ENCODE data around the gene MBD2.
"Not testable (repeated sequence)": the region's sequence is repeated elsewhere in the genome, so short reads cannot be mapped to it uniquely, and the experiment has no call there.

The MBD2 gene

GRCh38 chr18:54235871-54236270 is 11.4 kb upstream of the MBD2 start:
- no peak for DNase-seq

GRCh38 chr18:54233747-54234146 is 9.3 kb upstream of the MBD2 start:
- DNase-seq = no peak

- DNase-seq = no peak
Measured at GRCh38 chr18:54233228-54233625, 8.8 kb upstream of the MBD2 start.

- no peak for DNase-seq
Measured at GRCh38 chr18:54232485-54233227, 8.2 kb upstream of the MBD2 start.

- DNase-seq = no peak
Measured at GRCh38 chr18:54229421-54230059, 5.1 kb upstream of the MBD2 start.

- DNase-seq = no peak
Measured at GRCh38 chr18:54228364-54228763, 3.9 kb upstream of the MBD2 start.

- no peak for DNase-seq
Measured at GRCh38 chr18:54223568-54224241, 764 bp downstream of the MBD2 start.

- DNase-seq = no peak
Measured at GRCh38 chr18:54222922-54223567, 1.4 kb downstream of the MBD2 start.

GRCh38 chr18:54220406-54220805 is 4.1 kb downstream of the MBD2 start:
- no peak for DNase-seq

GRCh38 chr18:54218803-54219202 is 5.7 kb downstream of the MBD2 start:
- DNase-seq = not testable (repeated sequence)

- no peak for DNase-seq
Measured at GRCh38 chr18:54218299-54218698, 6.2 kb downstream of the MBD2 start.

GRCh38 chr18:54217624-54218023 is 6.8 kb downstream of the MBD2 start:
- DNase-seq = no peak

GRCh38 chr18:54215069-54215468 is 9.4 kb downstream of the MBD2 start:
- no peak for DNase-seq

- DNase-seq = no peak
Measured at GRCh38 chr18:54210463-54210862, 14.0 kb downstream of the MBD2 start.

GRCh38 chr18:54209471-54210180 is 14.8 kb downstream of the MBD2 start:
- no peak for DNase-seq

GRCh38 chr18:54206447-54206846 is 18.0 kb downstream of the MBD2 start:
- DNase-seq = no peak

- no peak for DNase-seq
Measured at GRCh38 chr18:54205959-54206358, 18.5 kb downstream of the MBD2 start.

GRCh38 chr18:54205448-54205847 is 19.0 kb downstream of the MBD2 start:
- not testable (repeated sequence) for DNase-seq

- no peak for DNase-seq
Measured at GRCh38 chr18:54204883-54205282, 19.6 kb downstream of the MBD2 start.

- DNase-seq = no peak
Measured at GRCh38 chr18:54203914-54204313, 20.6 kb downstream of the MBD2 start.

GRCh38 chr18:54202851-54203250 is 21.6 kb downstream of the MBD2 start:
- DNase-seq = no peak

GRCh38 chr18:54197747-54198411 is 26.6 kb downstream of the MBD2 start:
- no peak for DNase-seq

All from NCI-H187 treated with DMSO at 0.1 percent for 48 hours (cell line).